Thoracic aorta (tissue), 2 donors: ENCODE results near the gene DCXR. TPM values are rescaled to one million over a fixed set of nuclear protein-coding genes. Genes with fewer than 3 reads are reported as not detected.

Source experiments
- ATAC-seq: fragments of 150-250 bp; one replicate; pipeline ENCODE4 v1.8.0; 2017; ENCODE audit warnings: low read depth; ENCODE audit not compliant: insufficient number of reproducible peaks, low FRiP score
- DNase-seq: peaks from one replicate; pipeline ENCODE4 v3.0.0-alpha.2; 2020; ENCODE audit warnings: low spot score
- H3K27ac ChIP-seq, 2 donors: fragments of 200-600 bp; sonication (generic); 1 replicate in 1 of 2; 2 replicates in 1 of 2; pipeline ENCODE4 v1.5.1; 2016; ENCODE audit warnings: mild to moderate bottlenecking in 2 of 2, moderate library complexity in 2 of 2
- H3K27me3 ChIP-seq: fragments of 200-600 bp; sonication (generic); replicated peaks from 2 replicates; pipeline ENCODE4 v1.6.0; 2016; ENCODE audit warnings: mild to moderate bottlenecking; ENCODE audit not compliant: insufficient read depth
- H3K36me3 ChIP-seq: fragments of 200-600 bp; sonication (generic); one replicate; pipeline ENCODE4 v1.5.1; 2016
- H3K4me1 ChIP-seq, 2 donors: fragments of 200-600 bp; sonication (generic); 1 replicate in 1 of 2; 2 replicates in 1 of 2; pipeline versions ENCODE4 v1.5.1 to v1.6.0; 2016; ENCODE audit warnings: low read depth in 2 of 2, mild to moderate bottlenecking in 1 of 2; ENCODE audit not compliant: control insufficient read depth in 1 of 2
- H3K4me3 ChIP-seq: fragments of 200-600 bp; sonication (generic); 2 replicates; pipeline ENCODE4 v1.5.1; 2016; ENCODE audit warnings: mild to moderate bottlenecking
- H3K9me3 ChIP-seq: fragments of 200-600 bp; sonication (generic); 2 replicates; pipeline ENCODE4 v1.5.1; 2016
- total RNA-seq, 2 donors: library from RNA; depleted of rRNA; stranded (reverse); fragments of >200 nt; gene quantifications; one replicate each; pipeline versions ENCODE4 v1.1.0 to v1.2.3, GENCODE V29; 2016
- TF ChIP-seq, protein P1 (sequence below): fragments of 200-600 bp; sonication (generic); IDR thresholded peaks from one replicate; pipeline ENCODE4 v1.5.1; 2019; ENCODE audit warnings: antibody characterized with exemption

The DCXR gene
- total RNA-seq, 2 donors from 2014 or later: 33.9 to 87.1 TPM

DNA sequence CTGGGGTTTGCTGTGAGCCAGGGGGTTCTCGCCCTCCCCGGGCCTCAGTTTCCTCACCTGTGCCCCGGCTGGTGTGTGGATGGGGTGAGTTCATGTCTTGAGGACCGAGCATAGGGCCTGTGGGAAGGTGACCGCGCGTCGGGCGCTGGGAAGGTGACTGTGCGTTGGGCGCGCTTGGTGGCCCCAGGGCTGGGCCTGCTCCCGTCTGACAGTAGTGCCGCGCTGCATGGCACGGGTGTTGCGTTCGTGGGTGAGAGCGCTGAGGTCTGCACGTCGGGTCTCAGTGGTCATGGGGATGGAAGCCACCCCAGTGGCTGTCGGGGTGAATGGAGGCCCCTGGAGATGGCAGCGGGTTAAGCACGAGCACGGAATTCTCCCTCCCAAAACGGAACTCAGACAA lies 50.9 kb downstream of the DCXR start:
- Histone ChIP-seq H3K4me1 (peaks cover 2 to 6% of the 10 kb centered on the region in 2 donors), H3K4me3 (no peak overlapping the region), H3K9me3 (no peaks in the 10 kb centered on the region), H3K36me3 (peaks cover 20% of the 10 kb centered on the region), H3K27me3 (no peaks in the 10 kb centered on the region), H3K27ac (no peak overlapping the region)
- ATAC-seq: no peak
- no peak for DNase-seq
- TF ChIP-seq, protein P1, sequence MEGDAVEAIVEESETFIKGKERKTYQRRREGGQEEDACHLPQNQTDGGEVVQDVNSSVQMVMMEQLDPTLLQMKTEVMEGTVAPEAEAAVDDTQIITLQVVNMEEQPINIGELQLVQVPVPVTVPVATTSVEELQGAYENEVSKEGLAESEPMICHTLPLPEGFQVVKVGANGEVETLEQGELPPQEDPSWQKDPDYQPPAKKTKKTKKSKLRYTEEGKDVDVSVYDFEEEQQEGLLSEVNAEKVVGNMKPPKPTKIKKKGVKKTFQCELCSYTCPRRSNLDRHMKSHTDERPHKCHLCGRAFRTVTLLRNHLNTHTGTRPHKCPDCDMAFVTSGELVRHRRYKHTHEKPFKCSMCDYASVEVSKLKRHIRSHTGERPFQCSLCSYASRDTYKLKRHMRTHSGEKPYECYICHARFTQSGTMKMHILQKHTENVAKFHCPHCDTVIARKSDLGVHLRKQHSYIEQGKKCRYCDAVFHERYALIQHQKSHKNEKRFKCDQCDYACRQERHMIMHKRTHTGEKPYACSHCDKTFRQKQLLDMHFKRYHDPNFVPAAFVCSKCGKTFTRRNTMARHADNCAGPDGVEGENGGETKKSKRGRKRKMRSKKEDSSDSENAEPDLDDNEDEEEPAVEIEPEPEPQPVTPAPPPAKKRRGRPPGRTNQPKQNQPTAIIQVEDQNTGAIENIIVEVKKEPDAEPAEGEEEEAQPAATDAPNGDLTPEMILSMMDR: no peak

Other genes starting within 250 kb of the DCXR start
- not detected for gene GCGR, start 233.5 kb downstream of the DCXR start, total RNA-seq
- 100 to 1,000 TPM in 1 of 2 donors, 10 to 100 TPM in 1; 57.5 to 116 TPM for gene MCRIP1, start 204.4 kb downstream of the DCXR start, total RNA-seq
- gene PPP1R27, start 202.6 kb downstream of the DCXR start, total RNA-seq: not detected
- 100 to 1,000 TPM; 515 to 655 TPM for gene P4HB, start 177.2 kb downstream of the DCXR start, total RNA-seq
- gene ARHGDIA, start 166.4 kb downstream of the DCXR start, total RNA-seq: 100 to 1,000 TPM; 206 to 324 TPM
- 10 to 100 TPM; 43.8 to 51.4 TPM for gene ALYREF, start 146.1 kb downstream of the DCXR start, total RNA-seq
- gene ANAPC11, start 146.0 kb downstream of the DCXR start, total RNA-seq: 100 to 1,000 TPM in 1 of 2 donors, 10 to 100 TPM in 1; 94.1 to 120 TPM
- gene NPB, start 135.5 kb downstream of the DCXR start, total RNA-seq: 1 to 10 TPM in 1 of 2 donors, under 1 TPM in 1; 0.35 to 2.6 TPM
- 10 to 100 TPM; 13.6 to 81.9 TPM for gene PCYT2, start 126.3 kb downstream of the DCXR start, total RNA-seq
- 10 to 100 TPM; 15.8 to 41.3 TPM for gene SIRT7, start 119.5 kb downstream of the DCXR start, total RNA-seq
- 10 to 100 TPM; 29.8 to 32.1 TPM for gene MAFG, start 110.0 kb downstream of the DCXR start, total RNA-seq
- 10 to 100 TPM; 14.4 to 15.0 TPM for gene PYCR1, start 100.4 kb downstream of the DCXR start, total RNA-seq
- not detected for gene MYADML2, start 90.5 kb downstream of the DCXR start, total RNA-seq
- gene NOTUM, start 76.5 kb downstream of the DCXR start, total RNA-seq: not detected
- gene ASPSCR1, start 60.1 kb downstream of the DCXR start, total RNA-seq: 10 to 100 TPM; 20.6 to 41.3 TPM
- 10 to 100 TPM; 31.4 to 40.4 TPM for gene CENPX, start 14.8 kb downstream of the DCXR start, total RNA-seq
- 10 to 100 TPM in 1 of 2 donors, 1 to 10 TPM in 1; 6.1 to 14.2 TPM for gene LRRC45, start 14.4 kb downstream of the DCXR start, total RNA-seq
- 1 to 10 TPM in 1 of 2 donors, not detected in 1; 1.8 TPM for gene RAC3, start 6.0 kb downstream of the DCXR start, total RNA-seq
- 10 to 100 TPM; 39.9 to 45.3 TPM for gene RFNG, start 14.1 kb upstream of the DCXR start, total RNA-seq
- 10 to 100 TPM; 43.2 to 91.9 TPM for gene GPS1, start 14.2 kb upstream of the DCXR start, total RNA-seq
- 10 to 100 TPM; 77.3 to 88.9 TPM for gene DUS1L, start 28.1 kb upstream of the DCXR start, total RNA-seq
- 10 to 100 TPM; 49.6 to 50.9 TPM for gene FASN, start 60.5 kb upstream of the DCXR start, total RNA-seq
- 10 to 100 TPM; 19.4 to 58.1 TPM for gene CCDC57, start 175.1 kb upstream of the DCXR start, total RNA-seq
- 100 to 1,000 TPM in 1 of 2 donors, 10 to 100 TPM in 1; 76.0 to 113 TPM for gene SLC16A3, start 191.3 kb upstream of the DCXR start, total RNA-seq
- gene CSNK1D, start 236.0 kb upstream of the DCXR start, total RNA-seq: 10 to 100 TPM; 69.5 to 71.9 TPM